GM19395 (cell line): ENCODE measurements around the gene COMT.

Source experiments
- ATAC-seq: cut with Tn5 transposase; IDR thresholded peaks from one replicate; pipeline ENCODE4 v1.9.1; 2021; ENCODE audit warnings: mild to moderate bottlenecking, moderate library complexity; ENCODE audit not compliant: unreplicated experiment

COMT gene

DNA sequence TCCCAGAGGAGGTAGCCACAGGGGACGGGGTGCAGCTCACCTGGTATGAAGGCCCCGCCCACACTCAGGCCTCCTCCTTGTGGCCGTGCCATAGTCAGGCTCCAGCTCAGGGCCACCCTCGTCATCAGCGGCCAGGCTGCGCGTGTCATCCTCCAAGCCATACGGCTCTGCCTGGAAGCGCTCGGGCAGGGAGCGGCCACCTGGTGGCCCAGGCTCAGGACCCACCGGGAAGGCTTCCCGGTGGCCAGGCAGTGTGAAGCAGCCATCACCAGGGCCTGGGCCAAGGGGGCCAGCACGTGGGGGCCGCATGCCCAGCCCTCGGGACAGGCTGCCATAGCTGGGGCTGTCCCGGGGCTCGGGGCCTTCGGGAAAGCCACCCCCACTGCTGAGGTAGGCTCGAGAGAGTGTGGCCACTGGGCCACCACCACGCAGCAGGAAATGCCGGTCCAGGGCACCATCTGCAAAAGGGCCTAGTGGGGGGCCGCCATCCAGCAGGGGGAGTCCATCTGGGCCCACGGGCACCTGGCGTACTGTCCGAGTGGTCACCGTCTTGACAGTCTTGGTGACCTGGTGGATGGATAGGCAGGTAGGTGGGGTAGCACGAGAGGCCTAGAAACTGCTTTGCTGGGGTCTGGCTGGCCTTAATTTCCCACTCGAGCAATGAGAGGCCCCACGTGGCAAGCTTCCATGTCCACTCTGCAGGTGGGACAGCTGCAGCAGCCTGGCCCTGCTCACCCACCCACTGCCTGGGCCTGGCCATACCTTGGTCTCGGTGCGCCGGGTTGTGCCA lies 39.8 kb downstream of the COMT start:
- ATAC-seq: no peak

DNA sequence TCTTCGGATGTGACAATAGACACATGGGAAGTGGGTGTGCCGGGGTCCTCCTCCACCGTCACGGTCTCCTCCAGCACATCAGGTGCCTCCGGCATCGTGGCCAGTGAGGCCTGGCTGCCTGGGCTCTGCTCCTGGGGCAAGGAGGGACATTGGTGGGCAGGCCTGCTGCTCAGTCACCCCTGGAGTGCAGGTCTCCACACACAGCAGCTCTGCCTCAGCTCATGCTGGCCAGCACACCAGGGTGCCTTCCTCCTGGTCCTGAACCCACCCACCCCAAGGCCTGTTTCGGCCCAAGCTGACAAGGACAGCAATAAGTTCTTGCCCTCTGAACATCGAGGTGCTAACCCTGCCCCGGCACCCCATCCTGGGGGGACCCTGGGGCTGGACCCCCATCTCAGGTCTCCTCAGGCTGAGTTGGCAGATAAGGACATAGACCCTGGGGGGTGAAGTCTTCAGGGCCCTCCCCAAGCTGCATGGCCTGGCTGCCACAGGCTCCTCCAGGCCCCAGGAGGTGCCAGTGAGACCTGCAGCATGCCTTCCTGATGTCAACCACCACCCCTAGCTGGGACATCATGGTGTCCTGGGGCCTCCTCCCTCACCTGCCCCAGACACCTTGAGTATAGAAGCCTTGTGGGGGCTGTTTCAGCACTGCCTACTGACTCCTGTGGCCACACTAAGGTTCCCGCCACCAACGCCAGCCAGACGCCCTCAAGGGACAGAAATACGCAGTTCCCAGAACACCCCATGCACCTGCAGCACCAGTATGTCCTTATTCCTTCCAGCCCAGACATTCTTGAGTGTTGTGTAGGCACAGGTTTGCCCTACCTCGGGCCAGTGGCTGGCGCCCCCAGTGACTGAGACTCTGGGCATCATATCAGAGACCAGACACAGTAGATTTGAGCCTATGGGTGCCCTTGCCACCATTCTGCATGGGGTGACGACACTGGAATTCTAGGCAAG lies 40.7 kb downstream of the COMT start:
- ATAC-seq: no peak

DNA sequence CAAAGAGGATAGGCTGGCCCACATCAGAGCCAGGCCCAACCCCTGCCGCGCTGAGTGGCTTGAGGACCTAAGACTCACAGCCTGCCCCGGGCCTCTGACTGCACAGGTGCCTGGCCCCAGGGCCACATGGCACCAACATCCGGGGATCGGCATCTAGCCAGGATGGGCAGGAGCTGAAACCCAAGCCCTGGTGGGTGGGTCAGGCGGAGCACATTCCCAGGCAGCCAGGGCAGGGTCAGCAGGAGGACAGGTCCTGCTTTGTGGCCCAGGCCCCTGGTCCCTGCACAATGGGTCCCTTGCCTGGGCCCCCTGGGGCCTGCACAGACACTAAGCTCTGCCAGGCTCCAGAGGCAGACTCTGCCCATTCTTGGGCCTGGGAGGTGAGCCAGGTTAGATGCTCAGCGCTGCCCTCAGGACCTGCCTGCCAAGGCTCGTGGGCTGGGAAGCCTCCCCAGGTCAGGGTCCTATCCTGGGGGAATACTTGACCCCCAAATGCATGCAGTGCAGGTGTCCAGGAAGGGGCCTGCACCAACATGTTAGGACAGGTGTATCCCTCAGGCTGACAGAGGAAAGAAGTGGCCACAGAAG lies 41.5 kb downstream of the COMT start:
- ATAC-seq: no peak

DNA sequence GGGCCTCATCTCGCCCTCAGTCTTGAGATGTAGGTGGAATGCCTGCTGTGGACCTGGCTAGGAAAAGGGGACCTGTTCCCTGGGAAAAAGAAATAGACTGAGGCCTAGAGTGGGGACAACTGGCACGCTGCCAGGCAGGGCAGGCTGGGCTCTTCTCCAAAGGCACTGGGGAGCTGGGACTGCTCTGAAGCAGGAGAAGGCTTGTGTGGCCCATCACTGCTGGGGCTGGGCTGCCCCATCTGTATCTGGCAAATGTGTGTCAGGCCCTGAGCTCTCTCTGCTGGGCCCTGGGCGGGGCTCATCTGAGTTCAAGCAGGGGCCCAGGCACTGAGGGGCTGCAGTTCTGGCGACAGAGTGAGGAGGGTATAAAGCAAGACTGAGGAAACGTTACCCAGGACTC lies 42.2 kb downstream of the COMT start:
- no peak for ATAC-seq

DNA sequence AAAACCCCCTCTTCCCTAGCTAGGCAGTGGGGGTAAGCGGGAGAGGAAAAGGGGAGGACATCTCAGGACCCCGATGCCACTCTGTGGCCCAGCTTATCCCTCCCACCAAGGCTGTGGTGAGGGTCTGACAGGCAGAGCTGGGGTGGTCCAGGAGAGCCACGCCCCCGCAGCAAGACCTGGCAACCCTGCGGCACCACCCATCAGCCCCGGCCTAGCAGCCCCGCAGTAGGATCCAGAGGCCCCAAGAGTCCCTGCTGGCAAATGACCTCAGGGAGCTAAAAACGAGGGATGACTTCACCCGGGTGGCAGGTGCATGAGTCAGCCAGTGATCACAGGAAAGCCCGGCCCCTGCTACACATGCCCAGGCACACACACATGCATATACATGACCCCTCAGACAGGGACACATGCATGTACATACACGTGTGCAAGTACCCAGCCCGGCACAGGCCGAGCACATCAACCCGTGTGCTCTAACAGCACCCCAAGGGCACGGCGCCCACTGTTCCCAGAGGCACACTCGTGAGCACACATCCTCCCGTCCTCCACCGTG lies 42.7 kb downstream of the COMT start:
- no peak for ATAC-seq

DNA sequence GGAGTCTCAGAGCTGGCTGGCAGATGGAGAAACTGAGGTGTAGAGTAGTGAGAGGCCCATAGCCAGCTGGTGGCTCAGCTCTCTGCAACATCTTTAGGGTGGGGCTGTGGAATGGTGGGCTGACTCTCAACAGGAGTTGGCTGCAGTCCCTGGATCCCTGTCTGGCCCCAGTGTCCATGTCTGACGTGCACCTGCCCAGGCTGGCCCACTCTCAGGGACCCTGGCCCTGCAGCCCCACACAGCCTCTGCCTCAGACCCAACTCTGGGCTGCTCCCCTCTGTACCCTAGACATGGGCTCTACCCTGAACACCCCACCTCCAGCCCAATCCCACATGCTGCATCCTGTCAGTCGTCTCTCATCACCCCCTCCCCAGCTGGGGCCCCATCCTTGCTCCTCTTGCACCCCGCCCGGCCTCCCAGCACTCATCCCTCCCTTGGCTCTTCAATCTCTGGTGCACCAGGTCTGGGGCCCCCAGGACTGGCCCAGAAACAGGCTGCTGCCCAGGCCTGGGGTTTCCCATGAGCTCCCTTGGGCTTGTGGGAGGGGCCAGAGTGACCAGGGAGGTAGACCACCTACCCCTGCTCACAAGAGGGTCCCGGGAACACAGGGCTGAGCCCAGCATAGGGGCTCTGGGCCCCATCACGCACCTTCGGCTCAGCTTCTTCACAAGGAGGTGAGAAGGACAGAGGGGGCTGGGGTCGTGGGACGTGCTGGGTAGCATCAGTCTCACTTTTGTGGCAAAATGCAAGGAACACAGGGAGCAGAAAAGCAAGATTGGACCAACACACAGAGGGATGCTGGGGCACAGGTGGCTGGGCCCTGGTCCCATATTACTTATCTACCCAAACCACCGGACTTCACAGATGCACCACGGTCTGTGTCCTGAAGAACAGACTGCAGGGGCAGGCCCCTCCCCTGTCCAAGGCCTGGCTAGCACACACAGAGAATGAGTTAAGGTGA lies 43.6 kb downstream of the COMT start:
- ATAC-seq: no peak

GRCh38 chr22:19986011-19986409 lies 44.4 kb downstream of the COMT start:
- ATAC-seq: no peak

DNA sequence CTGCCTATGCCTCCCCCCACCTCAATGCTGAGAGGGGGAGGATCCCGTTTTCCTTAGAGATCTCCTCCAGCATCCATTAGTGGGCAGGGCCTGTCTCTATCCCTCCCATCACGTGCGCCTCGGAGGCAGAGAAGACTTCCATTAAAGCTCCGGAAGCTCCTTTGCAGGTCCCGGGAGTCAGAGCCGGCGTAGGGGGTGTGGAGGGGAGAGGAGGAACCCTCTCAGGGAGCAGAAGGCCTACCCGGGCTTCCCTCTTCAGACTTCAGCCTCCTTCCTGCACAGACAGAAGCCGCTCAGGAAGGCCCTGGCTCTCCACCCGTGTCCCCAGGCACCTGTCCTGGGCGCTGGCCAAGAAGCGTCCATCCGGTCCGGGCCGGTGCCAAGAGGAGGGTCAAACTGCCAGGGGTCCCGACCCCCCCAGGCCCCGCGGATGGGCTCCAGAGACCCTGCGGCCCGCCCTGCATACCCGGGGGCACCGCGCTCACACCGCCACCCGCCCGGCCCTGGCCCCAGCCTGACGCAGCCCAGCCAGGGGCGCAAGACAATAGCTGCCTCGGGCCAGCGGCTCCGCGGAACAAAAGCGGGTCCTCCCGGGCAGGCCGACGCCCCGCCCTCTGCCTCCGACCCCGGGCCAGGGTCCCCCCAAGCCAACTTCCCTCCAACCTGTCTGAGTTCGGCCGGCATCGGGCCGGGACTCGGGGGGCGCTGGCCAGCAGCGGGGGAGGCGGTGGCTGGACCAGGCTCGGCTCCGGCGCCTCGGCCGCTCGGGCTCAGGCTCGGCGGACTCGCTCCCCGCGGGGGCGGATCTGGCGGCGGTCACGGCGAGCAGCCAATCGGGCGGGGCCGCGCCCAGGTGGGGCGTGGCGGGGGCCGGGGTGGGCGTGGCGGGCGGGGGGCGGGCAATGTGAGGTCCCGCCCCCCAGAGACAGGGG lies 45.1 kb downstream of the COMT start:
- no peak for ATAC-seq

DNA sequence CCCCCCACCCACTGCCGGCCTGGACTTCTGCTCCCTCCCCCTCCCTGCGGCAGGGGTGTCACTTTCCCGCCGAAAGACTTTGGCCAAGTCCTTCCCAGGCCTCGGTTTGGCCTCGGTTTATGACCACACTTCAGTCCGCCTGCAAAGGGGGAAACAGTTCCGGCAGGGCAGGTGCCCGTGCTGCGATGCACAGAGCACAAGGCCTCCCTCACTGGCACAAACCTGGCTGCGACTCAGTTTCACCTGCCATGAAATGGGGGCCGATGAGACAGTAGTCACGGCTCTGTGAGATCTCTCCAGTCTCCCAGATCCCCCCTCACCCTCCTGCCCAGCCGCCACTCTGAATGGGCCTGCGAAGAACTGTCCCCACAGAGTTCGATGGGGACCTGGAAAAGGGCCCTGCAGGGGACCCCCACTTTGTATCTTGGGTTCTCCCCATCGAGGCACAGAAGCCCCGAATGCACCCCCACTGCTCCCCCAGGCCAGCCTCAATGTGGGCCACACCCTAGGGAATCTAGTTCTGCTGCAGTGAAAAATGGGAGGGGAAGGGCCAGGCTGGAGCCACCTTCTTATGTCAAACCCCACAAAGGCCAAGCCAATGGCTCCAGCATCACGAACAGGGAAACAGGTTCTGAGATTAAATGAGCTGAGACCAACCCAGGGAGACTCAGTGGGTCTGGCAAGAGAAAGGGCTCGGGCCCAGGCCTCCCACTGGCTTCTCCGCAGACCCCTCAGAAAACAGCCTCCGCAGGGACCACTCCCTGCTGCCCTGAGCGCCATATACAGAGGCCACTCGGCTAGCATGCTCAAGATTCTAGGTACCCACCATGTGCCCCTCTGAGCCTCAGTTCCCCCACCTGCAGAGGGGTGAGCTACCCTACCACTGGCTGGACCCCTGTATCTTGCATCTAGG lies 46.1 kb downstream of the COMT start:
- ATAC-seq: no peak

GRCh38 chr22:19988331-19988808 lies 46.8 kb downstream of the COMT start:
- ATAC-seq: no peak

DNA sequence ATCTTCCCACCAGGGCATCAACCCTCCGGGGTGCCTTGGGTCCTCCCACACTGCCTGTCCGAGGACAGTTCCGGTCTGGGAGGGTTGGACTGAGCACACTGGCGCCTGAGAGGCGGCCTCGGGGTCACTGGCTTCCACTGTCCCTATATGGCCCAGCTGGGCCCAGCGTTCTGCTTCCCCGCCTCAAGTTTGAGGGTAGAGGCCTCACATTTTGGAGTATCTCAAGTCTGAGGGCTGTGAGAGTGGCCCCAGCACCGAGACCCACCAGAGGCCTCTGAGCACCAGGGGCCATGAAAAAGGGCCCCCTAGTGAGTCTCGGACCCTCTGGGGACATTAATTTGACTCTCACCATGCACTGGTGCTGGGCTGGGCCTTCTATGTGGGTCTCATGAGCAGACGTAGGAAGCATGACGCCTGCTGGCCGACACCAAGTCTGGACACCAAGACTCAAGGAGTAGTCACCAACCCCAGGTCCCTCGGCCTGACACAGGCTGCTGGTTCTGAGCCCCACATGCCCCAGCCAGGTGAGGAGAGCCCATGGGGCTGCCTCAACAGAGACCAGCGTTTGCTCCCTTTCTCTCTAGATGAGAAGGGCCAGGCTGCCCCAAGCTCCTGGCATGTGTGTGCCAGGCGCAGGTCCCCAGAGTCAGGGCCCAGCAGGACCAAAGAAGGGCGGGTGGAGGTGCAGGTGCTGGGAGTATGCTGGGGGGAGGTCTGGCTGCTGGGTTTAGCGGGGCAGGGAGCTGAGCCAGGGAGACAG lies 47.6 kb downstream of the COMT start:
- ATAC-seq: no peak

DNA sequence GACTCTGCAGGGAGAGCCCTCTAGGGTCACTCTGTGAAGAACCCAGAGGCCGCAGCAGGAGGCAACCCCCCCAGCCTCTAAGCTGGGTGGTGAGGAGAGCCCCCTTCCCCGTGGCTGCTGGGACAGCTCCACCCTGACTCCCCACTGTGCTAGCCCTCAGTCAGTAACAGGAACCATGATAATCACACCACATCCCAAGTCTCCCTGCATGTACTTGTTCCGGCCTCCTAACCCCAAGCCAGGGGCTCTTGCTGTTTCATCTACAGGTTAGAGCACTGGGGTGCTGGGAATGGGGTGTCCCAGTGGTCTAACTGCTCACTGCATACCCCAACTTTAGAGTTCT lies 48.1 kb downstream of the COMT start:
- ATAC-seq: no peak

DNA sequence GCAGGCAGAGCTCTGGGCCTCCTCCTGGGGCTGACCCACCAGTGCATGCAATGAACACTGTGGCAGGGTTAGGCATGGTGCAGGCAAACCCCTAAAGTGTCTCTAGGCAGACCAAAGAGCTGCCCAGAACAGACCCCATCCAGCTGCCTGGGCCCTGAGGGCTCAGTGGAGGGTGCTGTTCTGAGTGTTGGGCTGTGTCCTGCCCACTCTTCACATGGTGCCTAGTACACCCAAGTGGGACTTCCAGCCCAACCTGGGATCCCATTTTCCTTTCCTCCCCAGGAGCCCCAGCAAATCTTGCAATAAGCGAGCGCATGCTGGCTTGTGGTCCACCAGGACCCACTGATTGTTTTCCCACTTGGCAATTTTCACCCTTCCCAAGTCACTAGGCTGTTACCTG lies 48.6 kb downstream of the COMT start:
- ATAC-seq: no peak

GRCh38 chr22:19990609-19991394 lies 49.2 kb downstream of the COMT start:
- ATAC-seq: no peak

- ATAC-seq: no peak
Measured at GRCh38 chr22:19991395-19991644, 49.7 kb downstream of the COMT start.

DNA sequence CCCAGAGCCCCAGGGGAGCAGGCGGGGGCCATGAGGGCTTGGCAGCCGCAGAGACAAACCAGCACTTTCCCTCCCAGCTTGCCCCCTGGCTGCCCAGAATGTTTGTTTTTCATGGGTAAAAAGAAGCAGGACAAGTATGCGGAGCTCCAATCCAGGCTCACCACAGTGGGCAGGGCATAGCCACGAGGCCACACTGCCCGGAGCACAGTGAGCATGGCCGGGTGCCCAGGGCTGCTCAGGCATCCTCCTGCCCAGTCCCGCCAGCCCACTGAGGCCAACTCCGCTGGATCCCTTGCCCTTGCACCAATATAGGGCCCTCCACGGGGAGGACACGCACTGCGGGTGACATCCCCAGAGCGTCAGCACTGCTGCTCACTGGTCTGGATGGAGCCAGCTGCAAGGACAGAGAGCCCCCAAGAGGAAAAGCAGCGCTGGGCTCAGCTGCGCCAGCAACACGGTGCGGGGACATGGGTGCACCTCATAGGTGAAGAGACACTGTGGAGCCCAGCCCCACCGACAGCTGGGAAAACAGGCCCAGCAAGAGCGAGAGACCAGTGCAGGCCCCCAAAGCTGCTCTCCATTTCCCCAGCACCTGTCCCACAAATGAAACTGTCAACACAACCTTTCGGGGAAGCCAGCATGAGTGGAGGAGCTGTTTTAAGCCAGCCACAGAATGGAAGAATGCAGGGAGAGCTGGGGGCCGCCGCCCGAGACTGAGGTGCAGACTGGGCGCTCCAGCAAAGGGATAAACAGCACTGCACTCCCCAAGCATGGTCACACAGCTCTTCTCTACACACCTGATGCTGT lies 50.3 kb downstream of the COMT start:
- ATAC-seq: no peak
